Type B pancreatic cell (in vitro differentiated cells): ENCODE measurements around the gene TAC3. TPM values are rescaled to one million over a fixed set of nuclear protein-coding genes. Genes with fewer than 3 reads are reported as not detected.

ENCODE experiments used
- DNase-seq: peaks from one replicate; pipeline ENCODE4 v3.0.0; 2021; ENCODE audit warnings: mixed read lengths; ENCODE audit not compliant: unreplicated experiment; ENCODE audit errors: extremely low spot score
- H3K27ac Mint-ChIP-seq: 2 replicates; pipeline ENCODE4 v1.8.0; 2021; ENCODE audit warnings: mild to moderate bottlenecking, mixed read lengths
- H3K27me3 Mint-ChIP-seq: 2 replicates; pipeline ENCODE4 v1.8.0; 2021; ENCODE audit warnings: mixed read lengths
- H3K36me3 Mint-ChIP-seq: 2 replicates; pipeline ENCODE4 v1.8.0; 2021; ENCODE audit warnings: mixed read lengths
- H3K4me1 Mint-ChIP-seq: one replicate; pipeline ENCODE4 v1.8.0; 2021; ENCODE audit warnings: mixed read lengths; ENCODE audit not compliant: unreplicated experiment
- H3K4me3 Mint-ChIP-seq: 2 replicates; pipeline ENCODE4 v1.8.0; 2021; ENCODE audit warnings: mild to moderate bottlenecking, mixed read lengths
- H3K9me3 Mint-ChIP-seq: 2 replicates; pipeline ENCODE4 v1.8.0; 2021; ENCODE audit warnings: mixed read lengths
- CTCF ChIP-seq: fragments of 200-600 bp; sonication (generic); conservative IDR thresholded peaks from 2 replicates; pipeline ENCODE4 v1.5.0; 2021; ENCODE audit warnings: antibody characterized with exemption, mild to moderate bottlenecking
- total RNA-seq: library from RNA; stranded (reverse); gene quantifications from 2 replicates; pipeline ENCODE4 v1.2.1, GENCODE V29; 2021; ENCODE audit warnings: low replicate concordance

Gene TAC3
- total RNA-seq, 1 donor from 2014 or later = 3.1 TPM

- Mint-ChIP-seq H3K36me3 (peaks cover 9% of the 10 kb centered on the region), H3K27me3 (peaks cover 5% of the 10 kb centered on the region), H3K4me1 (peaks cover 9% of the 10 kb centered on the region), H3K9me3 (no peaks in the 10 kb centered on the region), H3K27ac (no peak overlapping the region), H3K4me3 (no peak overlapping the region)
- DNase-seq = peak; percentile 43
- TF ChIP-seq CTCF = no peak
Observed at GRCh38 chr12:56993346-56993745, 23.0 kb downstream of the TAC3 start.

- no peak for DNase-seq
Observed at GRCh38 chr12:56991319-56992246, 24.7 kb downstream of the TAC3 start.

GRCh38 chr12:56990648-56991318 is 25.5 kb downstream of the TAC3 start:
- peaks cover under 1% of the 10 kb centered on the region for H3K36me3 Mint-ChIP-seq
- peaks cover 7% of the 10 kb centered on the region for H3K27me3 Mint-ChIP-seq
- no peak for DNase-seq
- H3K9me3 Mint-ChIP-seq = no peaks in the 10 kb centered on the region
- H3K27ac Mint-ChIP-seq = no peak overlapping the region
- peaks cover 4% of the 10 kb centered on the region for H3K4me1 Mint-ChIP-seq
- TF ChIP-seq CTCF = no peak
- no peak overlapping the region for H3K4me3 Mint-ChIP-seq

More at GRCh38 chr12:56991319-56992246, 24.7 kb downstream of the TAC3 start:
- H3K36me3 Mint-ChIP-seq = peaks cover 9% of the 10 kb centered on the region
- H3K4me3 Mint-ChIP-seq = no peak overlapping the region
- H3K27ac Mint-ChIP-seq = no peak overlapping the region
- TF ChIP-seq CTCF = no peak
- no peaks in the 10 kb centered on the region for H3K9me3 Mint-ChIP-seq
- H3K27me3 Mint-ChIP-seq = peaks cover 7% of the 10 kb centered on the region
- peaks cover 9% of the 10 kb centered on the region for H3K4me1 Mint-ChIP-seq

GRCh38 chr12:56989861-56990610 is 26.3 kb downstream of the TAC3 start:
- Mint-ChIP-seq H3K27me3 (peaks cover 7% of the 10 kb centered on the region), H3K4me3 (no peak overlapping the region), H3K27ac (no peak overlapping the region), H3K36me3 (no peaks in the 10 kb centered on the region), H3K4me1 (peaks cover 4% of the 10 kb centered on the region), H3K9me3 (no peaks in the 10 kb centered on the region)
- no peak for DNase-seq
- TF ChIP-seq CTCF = no peak

GRCh38 chr12:56988207-56988739 is 28.1 kb downstream of the TAC3 start:
- H3K36me3 Mint-ChIP-seq = no peaks in the 10 kb centered on the region
- TF ChIP-seq CTCF = no peak

More at GRCh38 chr12:56988207-56988739, 28.1 kb downstream of the TAC3 start:
- DNase-seq = no peak
- H3K4me3 Mint-ChIP-seq = no peak overlapping the region
- no peaks in the 10 kb centered on the region for H3K9me3 Mint-ChIP-seq
- H3K27me3 Mint-ChIP-seq = peaks cover 7% of the 10 kb centered on the region
- H3K4me1 Mint-ChIP-seq = peaks cover 4% of the 10 kb centered on the region
- peak overlapping the region; percentile 19 for H3K27ac Mint-ChIP-seq
